MG63 (cell line): Measurements from ENCODE around the gene MYADML2. TPM values are rescaled to one million over a fixed set of nuclear protein-coding genes. Genes with fewer than 3 reads are reported as not detected.
A peak's percentile ranks its signal among the peaks of the same experiment; 100 is the strongest.

ENCODE experiments used
- DNase-seq: peaks from one replicate; pipeline ENCODE4 v3.0.0-alpha.2; 2020
- H3K27me3 ChIP-seq: fragments of 250-450 bp; sonication (Bioruptor Pico); 2 replicates; pipeline ENCODE4 v1.5.1; 2020; ENCODE audit warnings: mild to moderate bottlenecking, moderate library complexity
- H3K36me3 ChIP-seq: fragments of 250-450 bp; sonication (Bioruptor Pico); 2 replicates; pipeline ENCODE4 v1.5.1; 2020; ENCODE audit warnings: mild to moderate bottlenecking, moderate library complexity
- H3K4me3 ChIP-seq: fragments of 250-450 bp; sonication (Bioruptor Pico); 2 replicates; pipeline ENCODE4 v1.5.1; 2020; ENCODE audit warnings: mild to moderate bottlenecking, moderate library complexity
- H3K9me3 ChIP-seq: fragments of 250-450 bp; sonication (Bioruptor Pico); 2 replicates; pipeline ENCODE4 v1.5.1; 2020; ENCODE audit warnings: mild to moderate bottlenecking, moderate library complexity
- total RNA-seq: library from RNA; depleted of rRNA; stranded (reverse); fragments of >200 nt; shearing (Covaris generic); gene quantifications from 2 replicates; pipeline ENCODE4 v1.2.3, GENCODE V29; 2014; ENCODE audit warnings: low replicate concordance

MYADML2 gene
- total RNA-seq, 1 experiment from 2014 or later = not detected

GRCh38 chr17:81911277-81911961, 35.6 kb downstream of the MYADML2 start, which contains the start of gene PCYT2:
TSS of gene PCYT2 (minus strand) at chr17:81911399. CDS start at chr17:81911355, 44 bp downstream.
- Histone ChIP-seq H3K9me3 (no peaks in the 10 kb centered on the region; the same call in 1 of the 2 replicates), H3K36me3 (peaks cover 40% of the 10 kb centered on the region), H3K27me3 (no peaks in the 10 kb centered on the region), H3K4me3 (peak within 1 kb of the TSS; percentile 64)
- DNase-seq = peak; percentile 86

DNA sequence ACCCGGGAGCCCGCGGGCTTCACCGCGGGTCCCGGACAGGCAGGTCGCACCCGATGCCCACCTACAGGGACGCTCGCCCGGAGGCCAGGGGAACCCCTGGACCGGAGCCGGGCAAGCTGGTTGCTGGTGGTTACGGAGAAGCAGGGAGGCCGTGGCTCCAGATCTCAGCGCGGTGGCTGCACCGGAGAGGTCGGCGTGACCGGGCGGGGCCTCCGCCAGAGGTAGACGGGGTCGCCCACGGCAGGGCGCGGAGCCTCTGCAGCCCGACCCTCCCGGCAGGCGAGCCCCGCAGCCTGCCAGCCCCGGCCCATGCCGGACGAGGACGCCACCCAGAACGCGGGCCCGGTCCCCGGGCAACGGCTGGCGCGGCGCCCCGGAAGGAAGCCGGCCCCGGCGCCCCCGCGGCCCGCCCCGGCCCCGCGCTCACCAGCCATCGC, 36.2 kb downstream of the MYADML2 start:
- Histone ChIP-seq H3K9me3 (no peaks in the 10 kb centered on the region; the same call in 1 of the 2 replicates), H3K36me3 (peaks cover 36% of the 10 kb centered on the region), H3K27me3 (no peaks in the 10 kb centered on the region), H3K4me3 (peak overlapping the region; percentile 64)
- DNase-seq = no peak

GRCh38 chr17:81909966-81910839, 36.8 kb downstream of the MYADML2 start:
- peaks cover 29% of the 10 kb centered on the region for H3K36me3 ChIP-seq
- no peaks in the 10 kb centered on the region; the same call in 1 of the 2 replicates for H3K9me3 ChIP-seq
- no peaks in the 10 kb centered on the region for H3K27me3 ChIP-seq
- H3K4me3 ChIP-seq = peak overlapping the region; percentile 64
- DNase-seq = no peak

GRCh38 chr17:81909231-81909630, 37.8 kb downstream of the MYADML2 start:
- H3K4me3 ChIP-seq = no peak overlapping the region
- H3K9me3 ChIP-seq = no peaks in the 10 kb centered on the region; the same call in 1 of the 2 replicates
- no peak for DNase-seq
- no peaks in the 10 kb centered on the region for H3K27me3 ChIP-seq
- H3K36me3 ChIP-seq = peaks cover 21% of the 10 kb centered on the region

GRCh38 chr17:81908793-81909192, 38.2 kb downstream of the MYADML2 start:
- no peak for DNase-seq
- Histone ChIP-seq H3K27me3 (no peaks in the 10 kb centered on the region), H3K36me3 (peaks cover 17% of the 10 kb centered on the region), H3K4me3 (no peak overlapping the region), H3K9me3 (no peaks in the 10 kb centered on the region; the same call in 1 of the 2 replicates)

GRCh38 chr17:81907219-81908145, 39.6 kb downstream of the MYADML2 start:
- no peaks in the 10 kb centered on the region; the same call in 1 of the 2 replicates for H3K9me3 ChIP-seq
- no peak for DNase-seq
- no peak overlapping the region for H3K4me3 ChIP-seq
- no peaks in the 10 kb centered on the region for H3K27me3 ChIP-seq
- H3K36me3 ChIP-seq = peaks cover 9% of the 10 kb centered on the region

GRCh38 chr17:81906476-81907218, 40.4 kb downstream of the MYADML2 start:
- Histone ChIP-seq H3K36me3 (peaks cover 1% of the 10 kb centered on the region), H3K4me3 (no peak overlapping the region), H3K27me3 (no peaks in the 10 kb centered on the region), H3K9me3 (no peaks in the 10 kb centered on the region; the same call in 1 of the 2 replicates)
- DNase-seq = no peak

DNA sequence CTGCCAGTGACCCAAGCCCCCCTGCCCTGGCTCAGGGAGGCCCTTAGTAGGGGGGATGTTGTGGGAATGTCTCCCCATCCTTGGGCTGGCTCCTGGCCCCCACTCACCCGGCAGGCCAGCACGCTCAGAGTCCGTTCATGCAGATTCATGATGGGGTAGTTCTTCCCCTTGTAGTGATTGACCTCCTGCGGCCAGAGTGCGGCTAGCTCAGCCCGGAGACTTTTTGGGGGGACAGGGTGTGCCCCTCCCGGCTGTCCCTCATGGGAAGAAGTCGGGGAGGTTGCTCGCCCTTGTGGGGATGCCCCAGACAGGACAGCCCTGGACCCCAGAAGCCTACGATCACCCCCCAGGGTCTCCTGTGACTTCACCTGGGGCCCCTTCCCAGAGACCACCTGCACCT, 41.0 kb downstream of the MYADML2 start:
- peaks cover 4% of the 10 kb centered on the region for H3K36me3 ChIP-seq
- H3K27me3 ChIP-seq = no peaks in the 10 kb centered on the region

GRCh38 chr17:81905424-81905875, 41.6 kb downstream of the MYADML2 start:
- no peak for DNase-seq
- peaks cover 9% of the 10 kb centered on the region for H3K36me3 ChIP-seq
- no peaks in the 10 kb centered on the region for H3K27me3 ChIP-seq
- H3K4me3 ChIP-seq = no peak overlapping the region
- H3K9me3 ChIP-seq = no peaks in the 10 kb centered on the region; the same call in 1 of the 2 replicates

More for the DNA sequence above, 41.0 kb downstream of the MYADML2 start:
- Histone ChIP-seq H3K4me3 (no peak overlapping the region), H3K9me3 (no peaks in the 10 kb centered on the region; the same call in 1 of the 2 replicates)
- DNase-seq = no peak

DNA sequence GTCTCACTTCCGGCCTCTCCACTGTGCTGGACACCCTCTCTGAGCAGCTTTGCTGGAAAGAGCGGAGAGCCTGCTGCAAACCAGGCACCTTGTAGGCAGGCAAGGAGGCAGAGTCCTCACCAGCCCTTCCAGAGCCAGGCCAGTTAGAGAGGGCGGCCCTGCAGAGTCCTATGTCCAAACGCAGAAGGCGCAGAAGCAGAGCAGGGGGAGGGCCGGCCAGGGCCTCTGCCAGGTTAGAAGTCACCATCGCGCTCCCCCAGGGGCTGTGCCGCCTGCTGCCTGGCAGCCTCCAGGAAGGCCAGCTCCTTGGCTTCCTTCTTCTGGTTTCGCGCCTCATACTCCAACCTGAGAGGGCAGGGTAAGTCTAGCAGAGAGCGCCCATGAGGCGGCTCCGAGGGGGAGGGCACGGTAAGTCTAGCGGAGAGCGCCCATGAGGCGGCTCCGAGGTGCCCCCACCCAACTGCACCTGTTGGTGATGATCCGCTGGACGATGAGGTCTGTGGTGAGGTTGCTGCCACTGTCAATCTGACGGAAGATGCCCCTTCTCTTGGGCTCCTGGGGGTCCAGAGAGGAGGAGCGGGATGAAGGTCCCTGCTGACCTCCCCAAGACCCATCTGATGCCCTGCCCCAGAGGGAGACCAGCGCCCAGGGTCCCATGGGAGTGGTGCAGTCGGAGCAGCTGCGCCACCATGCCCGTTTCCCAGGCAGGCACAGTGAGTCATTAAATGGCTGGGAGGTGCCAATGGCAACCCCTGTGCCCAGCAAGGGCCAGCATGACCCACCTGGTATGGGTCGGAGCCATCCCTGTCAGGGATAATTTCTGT, 42.2 kb downstream of the MYADML2 start:
- no peak for DNase-seq
- Histone ChIP-seq H3K36me3 (peaks cover 16% of the 10 kb centered on the region), H3K9me3 (no peaks in the 10 kb centered on the region), H3K4me3 (no peak overlapping the region), H3K27me3 (no peaks in the 10 kb centered on the region)

GRCh38 chr17:81903896-81904599, 43.0 kb downstream of the MYADML2 start:
- Histone ChIP-seq H3K4me3 (no peak overlapping the region), H3K36me3 (peaks cover 23% of the 10 kb centered on the region), H3K9me3 (no peaks in the 10 kb centered on the region), H3K27me3 (no peaks in the 10 kb centered on the region)
- no peak for DNase-seq

- H3K4me3 ChIP-seq = no peak overlapping the region
- H3K27me3 ChIP-seq = no peaks in the 10 kb centered on the region
- H3K9me3 ChIP-seq = no peaks in the 10 kb centered on the region
- H3K36me3 ChIP-seq = peaks cover 26% of the 10 kb centered on the region
- DNase-seq = no peak
Observed at GRCh38 chr17:81903415-81903831, 43.6 kb downstream of the MYADML2 start.

GRCh38 chr17:81902653-81903414, 44.2 kb downstream of the MYADML2 start:
- no peak overlapping the region for H3K4me3 ChIP-seq
- H3K9me3 ChIP-seq = no peaks in the 10 kb centered on the region
- DNase-seq = no peak
- peaks cover 26% of the 10 kb centered on the region for H3K36me3 ChIP-seq
- H3K27me3 ChIP-seq = no peaks in the 10 kb centered on the region
